Peyer's patch (tissue), 4 donors: Measurements from ENCODE around the gene SUMO1.

Source experiments
- CTCF ChIP-seq, 6 experiments: fragments of 450-650 bp in 4 of 6; fragments of 200-600 bp in 2 of 6; sonication (generic) in 1 of 6; IDR thresholded peaks; one replicate each; pipeline ENCODE4 v1.5.1; 2017 to 2019; ENCODE audit warnings: antibody characterized with exemption in 6 of 6, mild to moderate bottlenecking in 3 of 6, moderate library complexity in 1 of 6
- POLR2A ChIP-seq, 2 donors: fragments of 450-650 bp; IDR thresholded peaks; one replicate each; pipeline ENCODE4 v1.5.1; 2017; ENCODE audit warnings: antibody characterized with exemption in 2 of 2, mild to moderate bottlenecking in 2 of 2, moderate library complexity in 2 of 2

GRCh38 chr2:202184557-202184956, 53.8 kb downstream of the SUMO1 start:
- TF ChIP-seq CTCF (IDR thresholded peaks at IDR 0.05) (no peak), POLR2A (IDR thresholded peaks at IDR 0.05) (no peak)
